ENCODE results near the gene SRSF10.
"Not testable (repeated sequence)": the region's sequence is repeated elsewhere in the genome, so short reads cannot be mapped to it uniquely, and the experiment has no call there.

The SRSF10 gene

DNA sequence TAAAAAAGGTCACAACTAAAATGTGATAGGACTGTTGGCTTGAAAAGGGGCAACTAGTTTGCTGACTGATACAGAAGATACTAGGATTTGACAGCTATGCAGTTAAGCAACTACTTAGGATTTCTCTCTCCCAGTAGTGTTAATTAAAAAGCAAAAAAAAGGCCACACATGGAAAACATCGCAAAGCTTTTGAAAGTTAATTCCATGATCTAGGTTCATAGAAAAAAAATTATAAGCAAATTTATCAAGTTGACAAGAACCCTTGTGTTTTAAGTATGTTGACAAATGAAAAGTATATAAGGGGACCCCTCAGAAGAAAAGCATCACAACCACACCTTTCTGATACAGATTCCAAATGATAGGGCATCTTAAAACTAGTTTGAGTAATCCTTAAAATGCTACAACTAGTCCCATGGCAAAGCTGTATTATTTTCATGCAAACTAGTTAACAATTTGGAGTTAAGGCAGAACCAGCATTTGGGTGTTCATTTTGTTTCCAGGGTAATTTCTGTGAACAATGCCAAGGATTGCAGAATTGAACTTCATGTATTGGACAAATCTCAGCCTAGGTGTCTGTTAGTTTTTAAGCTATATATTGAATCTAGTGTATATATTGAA, 16.4 kb downstream of the SRSF10 start:
- peak overlapping the region; percentile 6 to 68 for H3K27ac ChIP-seq
- TF ChIP-seq, protein P1, sequence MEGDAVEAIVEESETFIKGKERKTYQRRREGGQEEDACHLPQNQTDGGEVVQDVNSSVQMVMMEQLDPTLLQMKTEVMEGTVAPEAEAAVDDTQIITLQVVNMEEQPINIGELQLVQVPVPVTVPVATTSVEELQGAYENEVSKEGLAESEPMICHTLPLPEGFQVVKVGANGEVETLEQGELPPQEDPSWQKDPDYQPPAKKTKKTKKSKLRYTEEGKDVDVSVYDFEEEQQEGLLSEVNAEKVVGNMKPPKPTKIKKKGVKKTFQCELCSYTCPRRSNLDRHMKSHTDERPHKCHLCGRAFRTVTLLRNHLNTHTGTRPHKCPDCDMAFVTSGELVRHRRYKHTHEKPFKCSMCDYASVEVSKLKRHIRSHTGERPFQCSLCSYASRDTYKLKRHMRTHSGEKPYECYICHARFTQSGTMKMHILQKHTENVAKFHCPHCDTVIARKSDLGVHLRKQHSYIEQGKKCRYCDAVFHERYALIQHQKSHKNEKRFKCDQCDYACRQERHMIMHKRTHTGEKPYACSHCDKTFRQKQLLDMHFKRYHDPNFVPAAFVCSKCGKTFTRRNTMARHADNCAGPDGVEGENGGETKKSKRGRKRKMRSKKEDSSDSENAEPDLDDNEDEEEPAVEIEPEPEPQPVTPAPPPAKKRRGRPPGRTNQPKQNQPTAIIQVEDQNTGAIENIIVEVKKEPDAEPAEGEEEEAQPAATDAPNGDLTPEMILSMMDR (IDR thresholded peaks at IDR 0.05) = no peak
- no peak overlapping the region for H3K4me3 ChIP-seq
- DNase-seq (ENCODE audit: low spot score) = no peak

DNA sequence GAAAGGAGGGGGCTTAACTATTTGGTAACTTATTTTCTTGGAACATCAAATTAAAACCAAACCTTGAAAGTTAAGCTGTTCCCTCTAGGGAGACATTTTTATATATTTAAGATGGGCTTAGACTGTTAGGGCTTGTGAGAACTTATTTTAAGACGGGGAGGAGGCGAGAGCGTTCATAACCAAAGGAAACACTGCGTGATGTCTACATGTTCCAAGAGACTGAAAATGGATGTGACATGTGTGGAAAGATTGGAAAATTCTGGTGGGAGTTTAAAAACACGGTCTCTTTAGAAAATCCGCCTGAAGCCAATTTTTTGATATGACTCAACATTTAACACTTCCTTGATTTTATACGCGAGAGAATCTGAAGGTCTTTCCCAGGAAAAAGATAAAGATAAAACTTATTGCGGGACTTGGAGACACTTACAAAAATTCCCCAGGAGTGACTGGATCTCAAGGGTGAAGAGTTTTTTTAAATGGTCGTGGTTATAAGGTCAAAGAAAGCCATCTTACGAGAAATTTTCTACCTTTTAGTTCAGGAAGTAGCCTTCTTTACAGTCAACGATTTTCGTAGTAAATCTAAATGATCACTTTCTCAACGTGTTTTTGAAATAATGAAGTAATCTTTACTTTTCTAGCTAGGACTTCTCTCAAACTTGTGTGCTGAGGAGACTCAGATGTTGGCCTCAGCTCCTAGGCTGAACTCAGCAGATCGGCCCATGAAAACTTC, 19.7 kb downstream of the SRSF10 start:
- TF ChIP-seq, protein P1 (IDR thresholded peaks at IDR 0.05) = no peak
- Histone ChIP-seq H3K27ac (peak overlapping the region; percentile 98 to 99), H3K4me3 (peak overlapping the region; percentile 86)
- DNase-seq (ENCODE audit: low spot score) = no peak

DNA sequence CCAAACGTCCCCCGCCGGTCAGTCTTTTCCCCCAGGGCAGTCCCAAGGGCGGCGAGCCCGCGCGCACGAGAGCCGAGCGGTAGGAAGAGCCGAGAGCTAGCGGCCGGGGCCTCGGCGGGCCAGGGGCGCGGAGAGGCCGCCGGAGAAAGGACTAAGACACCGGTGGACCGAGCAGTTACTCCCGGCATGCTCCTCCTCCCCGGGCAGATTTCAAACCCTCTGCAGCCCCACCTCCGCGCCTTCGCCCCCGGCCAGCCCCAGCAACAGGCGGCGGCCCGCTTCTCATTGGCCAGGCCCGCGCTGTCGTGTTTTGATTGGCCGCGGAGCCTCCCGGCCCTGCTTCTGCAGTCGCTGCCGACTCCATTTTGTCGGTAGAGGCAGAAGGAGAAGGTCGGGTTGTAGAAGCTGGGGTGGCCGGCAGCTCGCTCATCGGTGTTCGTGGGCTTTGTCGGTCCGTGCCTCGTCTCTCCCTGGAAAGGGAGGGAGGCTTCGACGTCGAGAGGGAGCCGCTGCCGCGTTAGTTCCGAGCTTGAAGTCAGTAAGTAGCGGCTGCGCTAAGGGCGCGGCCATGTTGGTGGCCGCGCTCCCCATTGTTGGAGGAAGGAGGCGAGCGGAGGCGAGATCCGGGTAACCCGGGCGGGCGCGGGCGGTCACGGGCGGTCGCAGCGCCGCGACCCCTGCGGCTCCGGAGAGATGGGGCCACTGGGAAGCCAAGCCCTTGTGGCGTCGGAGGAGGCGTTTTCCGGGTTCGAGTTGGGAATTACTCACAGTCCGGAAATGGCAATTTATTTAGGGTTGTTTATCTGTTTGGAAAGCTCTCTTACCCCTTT, 20.5 kb downstream of the SRSF10 start, which contains the start of gene PNRC2:
Gene PNRC2 (plus strand): TSS at position 368 of the 830 bp plus-strand sequence. CDS start 1,630 bp downstream, outside the sequence.
- peak within 1 kb of the TSS; percentile 98 to 99 for H3K27ac ChIP-seq
- peak within 1 kb of the TSS; percentile 86 for H3K4me3 ChIP-seq
- peak; percentile 98 for DNase-seq (ENCODE audit: low spot score)
- TF ChIP-seq, protein P1 (IDR thresholded peaks at IDR 0.05) = no peak

DNA sequence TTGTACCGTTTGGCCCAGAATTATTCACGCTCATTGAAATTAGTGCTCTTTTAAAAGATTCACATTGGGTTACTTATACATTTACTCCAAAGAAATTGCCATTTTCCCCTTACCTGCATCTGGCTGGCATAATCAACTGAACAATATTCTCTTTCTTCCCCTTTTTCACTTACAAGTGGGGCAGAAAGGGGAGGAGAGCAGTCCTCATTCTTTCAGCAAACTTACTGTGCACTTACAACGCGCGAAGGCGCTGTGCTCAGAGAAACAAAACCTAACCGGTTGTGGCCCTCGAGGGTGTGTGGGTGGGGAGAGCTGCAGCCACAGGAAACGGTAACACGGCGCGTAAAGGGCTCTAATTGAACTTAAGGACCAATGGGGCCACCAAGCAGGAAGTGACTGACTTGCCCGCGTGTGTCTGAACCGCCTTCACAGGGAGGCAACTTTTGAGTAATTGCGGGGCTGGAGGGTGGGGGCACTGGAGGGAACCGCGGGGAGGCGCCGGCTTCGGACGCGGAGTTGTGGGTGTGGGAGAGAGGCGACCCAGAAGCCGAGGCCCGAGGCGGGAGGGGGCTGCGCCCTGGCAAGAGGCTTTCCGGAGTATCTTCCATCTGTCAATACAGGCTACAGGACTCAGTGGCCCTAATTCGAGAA, 21.2 kb downstream of the SRSF10 start:
- peak overlapping the region; percentile 86 for H3K4me3 ChIP-seq
- peak overlapping the region; percentile 98 to 99 for H3K27ac ChIP-seq
- TF ChIP-seq, protein P1 (IDR thresholded peaks at IDR 0.05) = no peak
- peak; percentile 93 for DNase-seq (ENCODE audit: low spot score)

DNA sequence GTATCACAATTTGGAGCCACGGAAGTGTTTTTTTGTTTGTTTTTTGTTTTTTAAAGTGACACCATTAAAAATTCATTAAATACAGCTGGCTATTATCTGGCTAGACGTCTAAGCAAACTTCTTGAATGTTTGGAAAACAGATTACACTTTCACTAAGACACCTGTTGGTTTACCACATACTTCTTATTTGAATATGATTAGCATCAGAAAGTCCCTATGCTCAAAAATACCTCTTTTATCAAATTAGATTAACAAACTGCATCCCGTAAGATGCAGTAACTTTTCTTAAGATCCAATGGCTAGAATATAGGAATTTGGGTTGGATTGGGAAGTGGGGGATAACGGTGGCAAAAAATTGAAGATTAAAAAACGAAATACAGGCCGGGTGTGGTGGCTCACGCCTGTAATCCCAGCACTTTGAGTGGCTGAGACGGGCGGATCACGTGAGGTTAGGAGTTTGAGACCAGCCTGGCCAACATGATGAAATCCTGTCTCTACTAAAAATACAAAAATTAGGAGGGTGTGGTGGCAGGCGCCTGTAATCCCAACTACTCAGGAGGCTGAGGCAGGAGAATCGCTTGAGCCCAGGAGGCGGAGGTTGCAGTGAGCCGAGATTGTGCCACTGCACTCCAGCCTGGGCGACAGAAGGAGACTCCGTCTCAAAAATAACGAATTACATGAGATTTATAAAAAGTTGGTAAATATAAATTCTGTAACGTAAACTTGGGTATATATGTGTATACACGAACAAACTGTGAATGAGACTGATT, 21.9 kb downstream of the SRSF10 start:
- not testable (repeated sequence) for DNase-seq (ENCODE audit: low spot score)
- Histone ChIP-seq H3K27ac (peak overlapping the region; percentile 98 to 99), H3K4me3 (peak overlapping the region; percentile 86)

DNA sequence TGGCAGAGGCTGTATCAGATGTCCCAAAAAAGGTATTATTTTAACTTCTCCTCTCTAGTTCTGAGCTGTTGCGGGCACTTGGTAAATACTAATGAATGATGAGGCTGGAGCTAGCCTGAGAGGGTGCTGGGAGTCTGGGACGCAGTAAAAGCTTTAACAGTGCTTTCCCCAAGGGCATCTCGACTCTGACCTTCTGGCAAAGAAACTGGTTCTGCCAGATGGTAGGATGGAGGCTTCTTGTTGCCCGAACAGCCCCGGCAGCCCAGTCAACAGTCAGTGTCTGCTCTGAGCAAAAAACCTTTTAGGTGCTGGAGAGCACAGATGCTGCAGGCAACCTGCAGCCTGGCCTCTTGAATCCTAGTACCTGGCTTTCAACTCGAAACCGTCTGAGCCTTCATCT, 23.0 kb downstream of the SRSF10 start:
- H3K27ac ChIP-seq = no peak overlapping the region
- TF ChIP-seq, protein P1 (IDR thresholded peaks at IDR 0.05) = no peak
- H3K4me3 ChIP-seq = no peak overlapping the region
- no peak for DNase-seq (ENCODE audit: low spot score)

Data from coronary artery (tissue), 2 donors.